Hematopoietic multipotent progenitor cell treated with erythropoietin and hydrocortisone succinate and interleukin-3 and kit ligand, for 8 days (in vitro differentiated cells): ENCODE measurements around the gene GNL3.

Experiments
- DNase-seq: peaks from one replicate; pipeline ENCODE4 v3.0.0-alpha.2; 2015

The GNL3 gene

DNA sequence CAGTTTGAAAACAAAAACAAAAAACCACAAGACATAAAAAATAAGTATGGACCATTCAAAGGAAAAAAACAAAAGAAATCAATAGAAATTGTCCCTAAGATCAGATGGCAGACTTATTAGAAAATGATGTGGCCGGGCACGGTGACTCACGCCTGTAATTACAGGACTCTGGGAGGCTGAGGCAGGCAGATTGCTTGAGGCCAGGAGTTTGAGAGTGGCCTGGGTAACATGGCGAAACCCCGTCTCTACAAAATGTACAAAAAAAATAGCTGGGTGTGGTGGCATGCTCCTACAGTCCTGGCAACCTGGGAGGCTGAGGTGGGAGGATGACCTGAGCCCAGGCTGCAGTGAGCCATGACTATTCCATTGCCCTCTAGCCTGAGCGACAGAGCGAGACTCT lies 36.7 kb downstream of the GNL3 start:
- DNase-seq = no peak

DNA sequence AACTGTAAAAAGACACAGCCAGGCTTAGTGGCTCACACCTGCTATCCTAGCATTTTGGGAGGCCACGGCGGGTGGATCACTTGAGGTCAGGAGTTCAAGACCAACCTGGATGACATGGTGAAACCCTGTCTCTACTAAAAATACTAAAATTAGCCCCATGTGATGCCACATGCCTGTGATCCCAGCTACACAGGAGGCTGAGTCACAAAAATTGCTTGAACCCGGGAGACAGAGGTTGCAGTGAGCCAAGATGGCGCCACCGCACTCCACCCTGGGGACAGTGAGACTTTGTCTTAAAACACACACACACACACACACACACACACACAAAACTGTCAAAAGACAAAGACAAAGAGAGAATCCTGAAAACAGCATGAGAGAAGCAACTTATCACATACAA lies 38.1 kb downstream of the GNL3 start:
- no peak for DNase-seq

DNA sequence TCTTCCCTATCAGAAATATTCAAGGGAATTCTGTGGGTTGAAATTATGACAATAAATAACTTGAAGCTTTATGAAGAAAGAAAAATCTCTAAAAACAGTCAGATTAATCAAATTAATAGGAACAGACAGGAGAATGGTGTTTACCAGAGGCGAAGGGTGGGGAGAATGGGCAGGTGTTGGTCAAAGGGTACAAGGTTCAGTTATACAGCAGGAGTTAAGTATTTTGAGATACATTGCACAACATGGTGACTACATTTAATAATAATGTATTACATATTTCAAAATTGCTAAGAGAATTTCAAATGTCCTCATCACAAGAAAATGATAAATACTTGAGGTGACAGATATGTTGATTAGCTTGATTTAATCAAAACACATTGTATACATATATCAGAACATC lies 38.7 kb downstream of the GNL3 start:
- no peak for DNase-seq

GRCh38 chr3:52728753-52729152 lies 42.9 kb downstream of the GNL3 start:
- DNase-seq = peak; percentile 35

DNA sequence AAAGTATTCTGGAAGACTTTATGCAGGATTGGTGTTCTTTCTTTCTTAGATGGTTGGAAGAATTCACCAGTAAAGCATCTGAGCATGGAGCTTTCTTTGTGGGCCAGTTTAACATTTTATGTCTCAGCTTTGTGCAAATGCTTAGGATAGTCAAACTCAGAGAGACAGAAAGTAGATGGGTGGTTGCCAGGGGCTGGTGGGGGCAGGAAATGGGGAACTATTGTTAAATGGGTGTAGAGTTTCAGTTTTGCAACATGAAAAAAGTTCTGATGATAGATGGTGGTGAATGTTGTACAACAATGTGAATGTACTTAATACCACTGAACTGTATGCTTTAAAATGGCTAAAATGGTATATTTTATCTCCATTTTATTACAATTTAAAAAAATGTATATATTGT lies 44.8 kb downstream of the GNL3 start:
- DNase-seq = no peak

DNA sequence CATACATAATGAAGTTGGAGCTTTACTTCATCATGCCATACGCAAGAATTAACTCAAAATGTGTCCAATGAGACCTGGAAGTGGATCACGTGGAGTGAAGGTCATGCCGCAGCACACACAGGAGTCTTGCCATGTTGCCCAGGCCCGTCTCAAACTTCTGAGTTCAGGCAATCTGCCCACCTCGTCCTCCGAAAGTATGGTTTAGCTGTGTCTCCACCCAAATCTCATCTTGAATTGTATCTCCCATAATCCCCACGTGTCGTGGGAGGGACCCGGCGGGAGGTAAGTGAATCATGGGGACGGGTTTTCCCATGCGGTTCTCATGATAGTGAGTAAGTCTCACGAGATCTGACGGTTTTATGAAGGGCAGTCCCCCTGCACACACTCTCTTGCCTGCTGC lies 45.8 kb downstream of the GNL3 start:
- DNase-seq = no peak

DNA sequence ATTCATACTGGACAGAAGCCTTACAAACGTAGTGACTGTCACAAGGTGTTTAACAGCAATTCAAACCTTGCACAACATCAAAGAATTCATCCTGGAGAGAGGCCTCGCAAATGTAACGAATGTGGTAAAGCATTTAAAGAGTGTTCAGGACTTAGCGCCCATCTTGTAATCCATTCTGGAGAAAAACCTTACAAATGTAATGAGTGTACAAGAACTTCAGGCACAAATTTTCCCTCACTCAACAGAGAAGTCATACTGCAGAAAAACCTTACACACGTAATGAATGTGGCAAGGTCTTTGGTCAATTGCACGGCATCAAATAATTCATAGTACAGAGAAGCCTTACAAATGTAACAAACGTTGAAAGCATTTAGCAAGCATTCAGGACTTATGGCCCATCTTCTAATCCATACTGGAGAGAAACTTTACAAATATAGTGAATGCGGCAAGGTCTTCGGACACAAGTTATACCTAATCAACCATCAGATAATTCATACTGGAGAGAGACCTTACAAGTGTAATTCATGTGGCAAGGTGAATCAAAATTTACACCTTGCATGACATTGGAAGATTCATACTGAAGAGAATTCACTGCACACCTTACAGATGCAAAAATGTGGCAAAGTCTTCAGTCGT lies 47.5 kb downstream of the GNL3 start:
- DNase-seq = no peak

DNA sequence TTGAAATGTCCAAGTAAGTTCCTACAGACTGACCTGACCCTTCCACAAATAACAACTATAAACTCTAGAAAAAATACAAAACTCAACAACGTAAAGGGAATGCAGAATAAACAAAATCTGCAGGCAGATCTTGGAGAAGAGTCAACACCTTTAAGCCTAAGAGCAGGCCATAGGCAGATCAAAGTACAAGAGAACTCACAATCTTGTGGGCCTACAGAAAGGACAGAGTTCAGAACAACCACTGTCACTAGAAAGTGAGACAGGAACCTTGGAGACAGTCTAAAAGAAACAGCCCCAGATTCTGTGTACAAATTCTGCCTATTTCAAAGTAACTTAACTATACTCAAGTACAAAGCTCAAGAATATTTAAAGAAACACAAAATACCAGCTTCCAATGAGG lies 53.9 kb downstream of the GNL3 start:
- DNase-seq = no peak

- peak; percentile 55 for DNase-seq
Measured at GRCh38 chr3:52742418-52743041, 56.7 kb downstream of the GNL3 start.

DNA sequence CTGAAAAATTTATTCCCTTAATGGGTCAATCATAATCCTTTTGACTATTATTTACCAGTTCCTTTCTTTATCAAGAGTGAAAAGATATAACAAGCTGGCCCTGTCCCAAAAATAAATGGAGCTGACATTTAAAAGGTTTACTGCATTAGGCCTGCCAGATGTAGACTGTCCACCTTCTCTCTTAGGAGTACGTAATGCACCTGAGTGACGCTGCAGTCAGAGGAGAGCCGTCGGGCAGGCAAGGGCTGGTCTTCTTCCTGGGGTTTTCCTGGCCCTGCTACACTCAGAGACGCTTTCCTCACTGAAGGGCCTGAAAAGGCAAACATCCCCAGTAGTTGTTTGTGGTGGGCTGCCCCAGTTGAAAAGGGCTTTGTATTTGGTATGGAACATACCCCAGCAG lies 57.3 kb downstream of the GNL3 start:
- no peak for DNase-seq

DNA sequence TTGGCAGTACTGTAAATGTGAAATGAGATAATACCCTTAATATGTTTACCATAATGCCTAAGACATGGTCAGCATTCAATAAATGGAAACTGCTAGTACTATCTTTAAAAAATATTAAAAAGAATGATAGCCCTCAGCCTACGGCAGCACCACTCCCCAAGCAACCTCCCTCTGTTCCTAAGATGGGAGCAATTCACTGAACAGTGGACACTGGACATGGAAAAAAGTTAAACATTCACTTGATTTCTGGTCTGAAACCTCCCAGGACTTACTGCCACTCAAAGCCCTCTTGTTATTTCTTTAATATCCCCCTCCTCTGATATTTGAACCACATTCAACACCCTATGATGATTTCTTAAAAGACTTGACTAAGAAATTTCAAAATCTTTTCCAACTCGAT lies 57.9 kb downstream of the GNL3 start:
- DNase-seq = no peak
